NCI-H2227 treated with DMSO at 0.1 percent for 48 hours (cell line): ENCODE results near the gene RBCK1.
A peak's percentile ranks its signal among the peaks of the same experiment; 100 is the strongest.
"Not testable (repeated sequence)": the region's sequence is repeated elsewhere in the genome, so short reads cannot be mapped to it uniquely, and the experiment has no call there.

Source experiments
- DNase-seq: peaks from one replicate; lab custom pipeline; 2025; lab: John Stamatoyannopoulos, UW

The RBCK1 gene

DNA sequence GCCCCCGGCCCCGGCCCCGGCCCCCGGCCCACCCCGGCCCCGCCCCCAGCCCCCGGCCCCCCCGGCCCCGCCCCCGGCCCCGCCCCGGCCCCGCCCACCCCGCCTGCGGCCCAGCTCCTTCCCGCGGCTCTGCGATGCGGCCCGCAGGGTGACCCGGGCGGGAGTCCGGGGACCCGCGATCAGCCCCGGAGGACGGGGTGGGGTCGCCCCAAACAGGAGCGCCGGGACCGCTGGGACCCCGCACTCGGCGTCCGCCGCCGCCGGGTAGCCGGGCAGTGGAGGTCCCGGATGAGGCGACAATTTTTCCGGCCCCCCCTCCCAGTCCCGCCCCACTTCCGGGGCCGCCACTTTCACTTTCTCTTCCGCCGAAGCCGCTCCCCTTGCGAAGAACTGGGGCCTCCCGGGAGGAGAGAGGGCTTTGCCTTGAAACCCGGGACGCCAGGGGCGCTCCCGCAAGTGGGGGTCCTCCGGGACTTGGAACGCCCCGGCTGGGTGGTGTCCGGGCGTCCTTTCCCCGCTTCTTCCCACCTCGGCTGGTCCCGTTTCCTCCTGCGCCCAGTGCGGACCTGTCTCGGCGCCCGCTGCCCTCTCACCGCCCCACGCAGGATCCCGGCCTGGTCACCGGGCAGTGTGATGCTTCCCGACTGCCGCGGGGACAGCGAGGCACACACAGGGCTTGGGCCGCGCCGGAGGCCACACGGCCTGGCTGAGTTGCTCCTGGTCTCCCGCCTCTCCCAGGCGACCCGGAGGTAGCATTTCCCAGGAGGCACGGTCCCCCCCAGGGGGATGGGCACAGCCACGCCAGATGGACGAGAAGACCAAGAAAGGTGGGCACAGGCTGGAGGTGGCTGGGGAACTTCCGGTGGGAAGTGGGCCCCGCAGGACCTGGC, at the start of gene RBCK1:
RBCK1 (plus strand) TSS at position 347 of the 890 bp plus-strand sequence; CDS start at position 806, 459 bp downstream.
- DNase-seq = peak; percentile 78

DNA sequence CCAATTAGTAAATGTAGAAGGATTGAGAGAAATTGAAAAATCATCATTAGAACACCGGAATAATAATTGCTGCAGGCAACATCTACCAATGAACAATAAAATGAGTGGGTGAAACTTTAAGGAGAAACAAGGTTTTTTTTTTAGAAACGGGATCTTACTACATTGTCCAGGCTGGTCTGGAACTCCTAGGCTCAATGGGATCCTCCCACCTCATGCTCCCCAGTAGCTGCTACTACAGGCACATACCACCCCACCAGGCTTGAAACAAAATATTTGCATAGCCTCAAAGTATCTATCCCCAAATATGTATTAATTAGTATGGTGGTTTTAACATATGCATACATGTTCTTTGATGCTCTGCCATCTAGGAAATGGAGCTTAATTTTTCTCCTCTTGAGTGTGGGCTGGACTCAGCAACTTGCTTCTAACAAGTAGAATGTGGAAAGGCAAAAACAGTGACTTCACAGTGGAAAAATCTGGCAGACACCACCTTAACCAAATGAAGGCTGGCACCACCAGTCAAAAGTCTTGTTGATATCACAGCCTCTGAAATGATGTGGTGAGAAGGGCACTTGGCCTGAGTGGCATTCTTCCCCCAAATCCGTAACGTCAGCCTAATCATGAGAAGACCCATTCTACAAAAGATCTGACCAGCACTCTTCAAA, 49.1 kb upstream of the RBCK1 start:
- no peak for DNase-seq

DNA sequence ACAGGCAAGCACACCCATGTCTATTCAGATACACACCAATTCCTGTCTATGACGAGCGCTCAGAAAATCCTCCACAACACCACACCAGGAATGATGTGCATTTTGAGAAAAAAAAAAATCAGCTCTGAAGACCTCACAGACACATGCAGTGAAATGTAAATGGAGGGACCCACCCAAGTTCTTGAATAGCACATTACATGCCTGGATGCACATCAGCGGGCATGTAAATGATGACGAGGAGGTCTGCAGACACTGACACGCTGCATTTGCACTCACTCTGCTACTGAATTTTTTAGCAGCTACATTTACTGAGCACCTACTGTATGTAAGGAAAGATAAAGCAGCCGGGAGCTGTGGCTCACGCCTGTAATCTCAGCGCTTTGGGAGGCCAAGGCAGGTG, 46.5 kb upstream of the RBCK1 start:
- DNase-seq = no peak

DNA sequence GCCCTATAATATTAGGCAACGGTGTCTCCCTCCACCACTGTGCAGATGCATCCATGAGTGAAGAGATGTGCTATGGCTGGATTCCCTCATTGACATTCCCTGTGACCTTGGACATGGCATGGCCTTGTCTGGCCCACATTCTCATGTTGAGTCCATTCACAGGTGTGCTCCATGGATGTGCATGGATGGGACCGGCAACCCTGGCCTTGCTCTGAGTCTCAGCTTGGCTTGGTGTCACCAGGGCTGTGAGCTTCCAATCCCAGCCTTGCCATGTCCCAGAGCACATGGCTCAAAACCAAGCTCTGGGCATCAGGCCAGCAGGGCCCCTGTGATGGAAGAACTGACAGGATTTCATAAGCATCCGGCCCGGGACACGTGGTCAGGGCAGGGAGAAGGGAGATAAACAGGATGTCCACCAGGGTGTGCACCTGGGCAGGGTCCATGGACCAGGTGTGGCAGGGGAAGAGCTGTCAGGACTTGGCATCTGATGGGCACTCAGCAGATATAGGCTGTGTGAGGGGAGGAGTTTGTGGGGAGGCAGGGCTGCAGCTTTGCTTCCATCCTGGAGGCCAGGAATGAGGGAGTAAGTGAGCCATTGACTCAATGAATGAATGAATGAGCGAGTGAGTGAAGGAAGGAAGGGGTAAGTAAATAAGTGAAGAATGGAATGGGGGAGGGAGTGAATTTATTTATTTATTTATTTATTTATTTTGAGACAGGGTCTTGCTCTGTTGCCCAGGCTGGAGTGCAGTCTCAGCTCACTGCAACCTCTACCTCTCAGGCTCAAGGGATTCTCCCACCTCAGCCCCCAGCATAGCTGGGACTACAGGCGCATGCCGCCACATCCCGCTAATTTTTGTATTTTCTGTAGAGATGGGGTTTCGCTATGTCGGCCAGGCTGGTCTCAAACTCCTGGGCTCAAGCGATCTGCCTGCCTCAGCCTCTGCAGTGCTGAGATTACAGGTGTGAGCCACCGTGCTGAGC, 45.5 kb upstream of the RBCK1 start:
- no peak for DNase-seq

DNA sequence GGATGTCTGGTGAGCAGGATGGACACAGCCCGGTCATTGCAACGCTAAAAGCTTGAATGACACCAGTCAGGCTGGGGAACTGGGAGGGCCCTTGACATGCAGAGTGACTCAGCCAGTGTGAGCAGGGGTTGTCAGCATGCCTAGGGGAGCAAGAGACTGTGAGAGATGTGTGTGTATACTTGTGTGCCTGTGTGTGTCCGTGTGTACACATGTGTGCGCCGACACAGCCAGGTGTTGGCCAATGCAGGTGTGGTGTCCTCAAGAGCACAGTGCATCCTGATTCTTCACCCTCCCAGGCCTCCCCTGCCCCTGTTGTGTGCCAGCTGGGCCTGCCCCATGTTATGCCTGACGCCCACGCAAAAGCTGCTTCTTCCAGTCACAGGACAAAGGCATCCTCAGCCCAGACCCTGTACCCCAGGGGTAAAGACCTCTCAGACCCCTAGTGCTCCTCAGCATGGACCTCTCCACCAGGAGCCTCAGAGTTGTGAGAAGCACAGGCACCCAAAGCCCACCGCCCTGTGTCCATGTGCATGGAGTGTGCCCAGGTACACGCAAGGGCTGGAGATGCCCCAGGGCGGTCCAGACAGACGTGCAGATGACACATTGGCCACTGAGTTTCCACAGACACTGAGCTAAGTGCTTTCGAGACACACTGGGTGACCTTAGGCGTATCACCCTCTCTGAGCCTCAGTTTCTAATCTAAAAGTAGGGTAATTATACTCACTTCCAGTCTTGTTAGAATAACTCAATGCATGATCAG, 44.6 kb upstream of the RBCK1 start:
- no peak for DNase-seq

DNA sequence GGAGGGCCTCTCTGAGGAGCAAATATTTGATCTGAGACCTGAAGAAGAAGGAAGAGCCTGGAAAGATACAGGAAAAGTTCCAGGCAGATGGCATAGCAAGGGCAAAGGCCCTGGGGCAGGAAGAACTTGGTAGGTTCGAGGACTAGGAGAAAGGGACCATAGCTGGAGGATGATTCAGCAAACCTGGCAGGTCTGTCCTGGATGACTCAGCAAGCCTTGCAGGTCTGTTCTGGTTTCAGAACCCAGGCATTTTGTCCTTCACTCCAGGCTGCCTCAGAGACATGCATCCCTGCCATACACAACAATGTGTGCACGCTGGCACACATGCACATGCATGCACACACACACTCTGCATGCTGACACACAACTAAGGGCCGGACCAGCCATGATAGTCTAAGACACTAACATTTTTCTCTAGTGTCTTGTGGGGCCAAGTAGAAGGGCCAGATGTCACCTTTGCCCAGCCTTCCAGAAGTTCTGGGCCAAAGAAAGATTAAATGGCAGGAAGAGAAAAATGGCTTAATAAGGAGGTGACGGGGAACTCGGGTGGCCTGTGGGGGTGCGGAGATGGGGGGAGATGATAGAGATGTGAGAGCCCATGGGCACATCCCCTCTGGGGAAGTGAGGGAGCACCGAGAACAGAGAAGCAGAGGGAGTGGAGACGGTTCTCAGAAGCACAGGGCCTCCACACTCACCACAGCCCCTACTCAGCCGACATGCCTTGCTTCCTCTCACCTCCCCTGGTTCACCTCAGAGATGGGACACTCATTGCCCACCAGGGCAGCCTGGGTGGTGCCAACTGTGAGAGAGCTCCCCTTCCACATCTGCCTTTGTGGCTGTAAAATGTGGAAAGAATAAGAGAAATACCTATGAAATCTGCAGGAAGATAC, 42.9 kb upstream of the RBCK1 start:
- DNase-seq = no peak

GRCh38 chr20:366041-366718, 41.9 kb upstream of the RBCK1 start:
- DNase-seq = no peak

- no peak for DNase-seq
Measured at GRCh38 chr20:366719-367485, 41.2 kb upstream of the RBCK1 start.

- DNase-seq = no peak
Measured at GRCh38 chr20:367486-367887, 40.6 kb upstream of the RBCK1 start.

DNA sequence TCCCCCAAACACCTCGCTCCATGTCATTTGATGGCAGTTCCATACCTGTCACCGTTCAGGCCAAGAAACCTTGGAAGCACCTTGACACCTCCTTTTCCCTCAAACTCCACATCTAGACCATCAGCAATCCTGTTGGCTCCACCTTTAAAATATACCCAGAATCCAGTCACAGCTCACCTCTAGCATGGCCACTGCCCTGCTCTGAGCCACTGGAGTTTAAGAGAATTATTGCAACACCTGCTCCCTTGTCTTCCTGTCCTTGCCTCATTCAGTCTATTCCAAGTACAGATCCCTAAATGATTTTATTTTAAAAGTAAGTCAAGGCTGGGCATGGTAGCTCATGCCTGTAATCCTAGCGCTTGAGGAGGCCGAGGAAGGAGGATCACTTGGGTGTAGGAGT, 39.2 kb upstream of the RBCK1 start:
- DNase-seq = no peak

DNA sequence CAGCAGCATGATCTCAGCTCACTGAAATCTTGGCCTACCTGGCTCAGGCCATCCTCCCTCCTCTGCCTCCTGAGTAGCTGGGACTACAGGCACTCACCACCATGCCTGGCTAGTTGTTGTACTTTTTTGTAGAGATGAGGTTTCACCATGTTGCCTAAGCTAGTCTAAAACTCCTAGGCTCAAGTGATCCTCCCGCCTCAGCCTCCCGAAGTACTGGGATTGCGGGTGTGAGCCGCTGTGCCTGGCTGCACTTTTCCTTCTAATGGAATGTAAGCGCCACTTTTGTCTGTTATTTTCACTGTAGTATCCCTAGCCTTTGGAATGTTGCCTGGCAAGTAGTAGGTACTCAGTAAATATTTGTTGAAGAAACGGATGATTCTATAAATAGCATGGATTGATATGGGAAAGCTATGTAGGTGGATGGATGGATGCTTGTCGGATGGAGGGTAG, 37.9 kb upstream of the RBCK1 start:
- no peak for DNase-seq

GRCh38 chr20:370977-371754, 36.9 kb upstream of the RBCK1 start:
- no peak for DNase-seq

GRCh38 chr20:371755-372542, 36.1 kb upstream of the RBCK1 start:
- no peak for DNase-seq

- DNase-seq = not testable (repeated sequence)
Measured at GRCh38 chr20:372543-373082, 35.5 kb upstream of the RBCK1 start.

GRCh38 chr20:373171-373890, 34.8 kb upstream of the RBCK1 start:
- no peak for DNase-seq

- no peak for DNase-seq
Measured at GRCh38 chr20:375265-375889, 32.7 kb upstream of the RBCK1 start.
